Testis (tissue), 5 donors: ENCODE results near the gene ST3GAL5. TPM values are rescaled to one million over a fixed set of nuclear protein-coding genes. Genes with fewer than 3 reads are reported as not detected.

Experiments used
- DNase-seq: peaks from one replicate; pipeline ENCODE4 v3.0.0-alpha.2; 2019
- H3K27ac ChIP-seq, 2 donors: fragments of 200-600 bp; sonication (generic); one replicate each; pipeline ENCODE4 v1.5.1; 2019
- H3K27me3 ChIP-seq: fragments of 200-600 bp; sonication (generic); one replicate; pipeline ENCODE4 v1.5.1; 2019
- H3K36me3 ChIP-seq: fragments of 200-600 bp; sonication (generic); one replicate; pipeline ENCODE4 v1.5.1; 2017; ENCODE audit warnings: low read depth; ENCODE audit errors: missing control alignments
- H3K4me1 ChIP-seq: fragments of 200-600 bp; sonication (generic); one replicate; pipeline ENCODE4 v1.5.1; 2019
- H3K4me3 ChIP-seq, 2 donors: fragments of 200-600 bp; sonication (generic); one replicate each; pipeline ENCODE4 v1.5.1; 2017 to 2019
- H3K9me3 ChIP-seq: fragments of 200-600 bp; sonication (generic); one replicate; pipeline ENCODE4 v1.5.1; 2017
- POLR2A ChIP-seq: fragments of 450-650 bp; IDR thresholded peaks from one replicate; pipeline ENCODE4 v1.6.1; 2017; ENCODE audit warnings: antibody characterized with exemption, mild to moderate bottlenecking, moderate library complexity
- WGBS, 2 donors: methylation state at CpG; one replicate each; pipeline ENCODE4 v1.1.5; 2018; 5-methylcytosine and 5-hydroxymethylcytosine counted together
- intact Hi-C: fragments of 100-400 bp; cut with DNase I; formaldehyde crosslinking; loops from one replicate; pipeline ENCODE4 v1.15.1; 2023; ENCODE audit warnings: low total_unique reads
- long read RNA-seq, 2 donors: transcript quantifications; one replicate each; lab custom pipeline, GENCODE V29; 2026
- polyA plus RNA-seq: library from polyadenylated mRNA; stranded (reverse); fragments of 350-450 nt; fragmentation: Illumina TruSeq; extraction: RNeasy Lipid Tissue Mini Kit (QIAGEN cat#74804); gene quantifications from one replicate; pipeline ENCODE4 v1.2.3, GENCODE V29; 2014; ENCODE audit warnings: low read depth, low replicate concordance; ENCODE audit not compliant: insufficient read depth
- total RNA-seq, 2 donors: library from RNA; depleted of rRNA; stranded (reverse); fragments of >200 nt; gene quantifications; one replicate each; pipeline ENCODE4 v1.2.3, GENCODE V29; 2016
- TF ChIP-seq, protein P1 (sequence below), 3 experiments: fragments of 450-650 bp in 2 of 3; fragments of 200-600 bp in 1 of 3; sonication (generic) in 1 of 3; IDR thresholded peaks; one replicate each; pipeline ENCODE4 v1.5.1; 2016 to 2019; ENCODE audit warnings: antibody characterized with exemption in 3 of 3, mild to moderate bottlenecking in 2 of 3, moderate library complexity in 1 of 3

ST3GAL5 gene
- 10 to 100 TPM; 38.3 to 60.0 TPM for total RNA-seq
- polyA plus RNA-seq, result 48.2 TPM
- long read RNA-seq, donor 1, full-length matches to known transcripts, result 4 of 4 reads
- long read RNA-seq, donor 1, partial matches to known transcripts, result 0 of 4 reads
- long read RNA-seq, donor 1, other reads (novel, unspliced or antisense), result 0 of 4 reads
- long read RNA-seq, donor 2, full-length matches to known transcripts, result 2 of 2 reads
- long read RNA-seq, donor 2, partial matches to known transcripts, result 0 of 2 reads
- long read RNA-seq, donor 2, other reads (novel, unspliced or antisense), result 0 of 2 reads

DNA sequence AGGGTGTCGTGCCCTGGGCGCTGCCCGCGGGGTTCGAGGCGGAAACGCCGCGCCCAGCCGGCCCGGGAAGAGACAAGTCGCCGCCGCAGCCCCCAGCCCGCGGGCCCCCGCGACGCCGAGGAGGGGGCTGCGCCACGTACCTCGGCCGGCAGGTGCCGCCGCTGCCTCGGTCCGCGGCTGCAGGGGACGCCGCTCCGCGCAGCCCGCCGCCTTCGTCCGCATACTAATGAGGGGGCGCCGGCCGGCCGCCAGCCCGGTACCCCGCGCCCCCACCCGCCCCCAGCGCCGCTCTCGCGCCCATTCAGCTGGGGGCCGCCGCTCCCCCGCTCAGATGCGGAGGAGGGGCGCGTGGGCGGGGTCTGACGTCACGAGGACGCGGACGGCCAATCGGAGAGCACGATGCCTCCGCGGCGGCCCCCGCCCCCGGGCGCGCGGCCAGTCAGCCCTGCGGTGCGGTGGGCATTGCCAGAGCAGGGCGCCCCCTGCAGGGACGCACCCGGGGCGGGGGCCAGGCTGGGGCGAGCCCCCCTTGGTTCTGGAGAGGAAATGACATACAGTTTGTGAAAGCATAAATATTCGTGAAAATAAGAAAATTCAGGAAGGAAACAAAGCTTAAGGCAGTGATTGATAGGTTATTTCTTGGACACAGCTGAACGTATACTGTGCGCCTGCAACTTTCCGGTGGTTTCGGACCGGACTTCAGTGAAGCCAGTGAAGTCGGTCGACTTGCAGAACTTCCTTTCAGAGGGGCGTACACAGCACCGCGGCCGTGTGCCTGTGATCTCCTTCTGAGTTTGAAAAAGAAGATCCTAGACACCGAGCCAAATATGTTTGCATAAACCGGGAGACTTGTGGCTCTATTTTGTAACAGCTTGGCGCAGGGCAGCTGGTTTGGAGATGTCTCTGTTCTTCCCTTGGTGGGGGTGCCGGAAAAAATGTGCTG is at the start of gene ST3GAL5:
TSS of gene ST3GAL5 (minus strand) at position 307 of the 943 bp plus-strand sequence. CDS start at position 222, 85 bp downstream.
- DNase-seq, result peak; percentile 95
- 0 to 1% methylated on average over 25 to 50 of the region's 94 CpGs for WGBS, 2 donors

DNA sequence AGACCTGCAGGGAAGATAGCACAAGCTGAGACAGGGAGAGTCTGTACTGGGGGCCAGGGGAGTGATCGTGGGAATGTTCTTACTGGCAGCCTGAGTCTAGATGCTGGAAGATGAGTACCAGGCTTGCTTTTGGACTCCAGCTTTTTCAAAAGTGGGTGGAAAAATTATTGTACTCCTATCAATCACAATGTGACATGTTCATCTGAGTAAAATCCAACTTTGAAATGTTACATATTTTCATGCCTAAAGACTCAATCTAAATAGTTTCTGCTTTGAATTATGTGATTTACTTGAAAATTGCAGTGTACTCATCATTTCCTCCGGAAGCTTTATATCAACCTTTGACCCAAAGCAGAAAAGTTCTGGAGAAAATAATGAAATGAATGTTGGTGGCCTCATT is 49.7 kb upstream of the ST3GAL5 start:
- peak overlapping the region in 1 of 2 donors; percentile 9 for H3K27ac ChIP-seq
- no peak overlapping the region for H3K4me3 ChIP-seq
- no peaks in the 10 kb centered on the region for H3K36me3 ChIP-seq
- no peaks in the 10 kb centered on the region for H3K9me3 ChIP-seq
- H3K27me3 ChIP-seq, result no peaks in the 10 kb centered on the region
- WGBS, 2 donors, result 47 to 63% methylated on average over 2 of the region's 2 CpGs
- intact Hi-C loops, result no loop called here
- H3K4me1 ChIP-seq, result peaks cover 21% of the 10 kb centered on the region
- DNase-seq, result no peak
- TF ChIP-seq POLR2A, result no peak
- TF ChIP-seq, protein P1, sequence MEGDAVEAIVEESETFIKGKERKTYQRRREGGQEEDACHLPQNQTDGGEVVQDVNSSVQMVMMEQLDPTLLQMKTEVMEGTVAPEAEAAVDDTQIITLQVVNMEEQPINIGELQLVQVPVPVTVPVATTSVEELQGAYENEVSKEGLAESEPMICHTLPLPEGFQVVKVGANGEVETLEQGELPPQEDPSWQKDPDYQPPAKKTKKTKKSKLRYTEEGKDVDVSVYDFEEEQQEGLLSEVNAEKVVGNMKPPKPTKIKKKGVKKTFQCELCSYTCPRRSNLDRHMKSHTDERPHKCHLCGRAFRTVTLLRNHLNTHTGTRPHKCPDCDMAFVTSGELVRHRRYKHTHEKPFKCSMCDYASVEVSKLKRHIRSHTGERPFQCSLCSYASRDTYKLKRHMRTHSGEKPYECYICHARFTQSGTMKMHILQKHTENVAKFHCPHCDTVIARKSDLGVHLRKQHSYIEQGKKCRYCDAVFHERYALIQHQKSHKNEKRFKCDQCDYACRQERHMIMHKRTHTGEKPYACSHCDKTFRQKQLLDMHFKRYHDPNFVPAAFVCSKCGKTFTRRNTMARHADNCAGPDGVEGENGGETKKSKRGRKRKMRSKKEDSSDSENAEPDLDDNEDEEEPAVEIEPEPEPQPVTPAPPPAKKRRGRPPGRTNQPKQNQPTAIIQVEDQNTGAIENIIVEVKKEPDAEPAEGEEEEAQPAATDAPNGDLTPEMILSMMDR (IDR thresholded peaks at IDR 0.05), result no peak

More for the DNA sequence above, at the start of gene ST3GAL5:
- TF ChIP-seq, protein P1 (IDR thresholded peaks at IDR 0.05), result peak; percentile 65 to 84 (median 65)
- no peak for TF ChIP-seq POLR2A
- peak within 1 kb of the TSS; percentile 73 to 93 for H3K4me3 ChIP-seq
- H3K27me3 ChIP-seq, result no peaks in the 10 kb centered on the region
- peak within 1 kb of the TSS; percentile 53 to 92 for H3K27ac ChIP-seq
- H3K9me3 ChIP-seq, result no peaks in the 10 kb centered on the region
- peaks cover 31% of the 10 kb centered on the region for H3K4me1 ChIP-seq
- intact Hi-C loops, result loop anchor here (5.0 to 10.0 kb wide), 2 partner anchors 108 to 186 kb away; no protein-coding TSS in a partner anchor
- H3K36me3 ChIP-seq, result no peaks in the 10 kb centered on the region

DNA sequence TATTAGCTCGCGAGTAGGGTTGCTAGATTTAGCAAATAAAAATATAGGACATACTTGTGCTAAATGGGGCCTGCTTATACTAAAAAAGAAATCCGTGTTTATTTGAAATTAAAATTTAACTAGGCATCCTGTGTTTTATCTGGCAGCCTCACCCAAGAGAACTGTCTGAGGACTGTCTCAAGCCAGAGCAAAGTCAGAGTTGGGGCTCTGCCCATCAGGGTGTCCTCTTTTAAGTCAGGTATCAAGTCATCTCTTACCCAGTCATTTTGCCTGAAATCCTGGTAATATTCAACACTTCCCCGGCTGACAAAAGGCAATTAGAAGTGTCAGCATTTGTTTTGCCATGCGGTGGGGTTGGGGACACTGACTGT is 48.3 kb upstream of the ST3GAL5 start:
- H3K9me3 ChIP-seq, result no peaks in the 10 kb centered on the region
- TF ChIP-seq POLR2A, result no peak
- TF ChIP-seq, protein P1 (IDR thresholded peaks at IDR 0.05), result no peak
- peak overlapping the region; percentile 27 to 48 for H3K4me3 ChIP-seq
- no peaks in the 10 kb centered on the region for H3K27me3 ChIP-seq
- no peaks in the 10 kb centered on the region for H3K36me3 ChIP-seq
- peaks cover 23% of the 10 kb centered on the region for H3K4me1 ChIP-seq
- H3K27ac ChIP-seq, result peak overlapping the region; percentile 26 to 55
- intact Hi-C loops, result no loop called here
- 54 to 57% methylated on average over 5 of the region's 5 CpGs for WGBS, 2 donors
- no peak for DNase-seq

DNA sequence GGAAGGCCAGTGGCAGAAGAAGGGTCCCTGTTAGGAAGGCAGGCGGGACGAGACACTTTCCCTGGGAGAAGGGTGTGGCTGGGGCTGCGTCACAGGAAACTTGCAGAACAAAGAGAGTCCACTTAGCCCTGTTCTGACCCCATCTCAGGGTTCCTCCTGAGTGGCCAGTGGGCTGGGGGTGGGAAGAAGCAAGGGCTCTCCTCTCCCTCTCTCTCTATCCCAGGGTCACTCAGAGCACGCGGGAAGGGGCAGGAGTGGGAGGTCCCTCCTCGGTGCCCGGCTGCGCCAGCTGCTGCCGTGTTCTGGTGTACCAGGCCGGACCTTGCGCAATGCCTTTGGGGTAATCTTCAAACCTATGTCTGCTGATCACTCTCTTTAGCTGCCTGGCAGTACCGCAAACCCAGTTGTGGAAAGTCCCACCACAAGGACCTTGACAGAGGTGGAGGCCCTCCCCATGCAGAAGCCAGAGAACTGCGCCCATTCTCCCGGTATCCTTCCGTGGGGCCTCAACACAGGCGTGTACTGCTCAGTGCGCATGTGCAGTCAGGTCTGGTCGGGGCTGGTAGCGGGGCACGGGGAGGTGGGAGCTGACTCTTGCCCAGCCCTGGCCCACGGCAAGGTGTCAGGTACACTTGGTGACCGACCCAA is 47.8 kb upstream of the ST3GAL5 start:
- no peak for TF ChIP-seq POLR2A
- TF ChIP-seq, protein P1 (IDR thresholded peaks at IDR 0.05), result no peak
- DNase-seq, result peak; percentile 50
- Histone ChIP-seq H3K4me1 (peaks cover 23% of the 10 kb centered on the region), H3K9me3 (no peaks in the 10 kb centered on the region), H3K4me3 (peak overlapping the region; percentile 27 to 48), H3K36me3 (no peaks in the 10 kb centered on the region), H3K27ac (peak overlapping the region; percentile 31 to 55), H3K27me3 (no peaks in the 10 kb centered on the region)
- intact Hi-C loops, result no loop called here
- 46 to 71% methylated on average over 17 to 22 of the region's 22 CpGs for WGBS, 2 donors
